Caki2 (cell line): ENCODE measurements around the gene ZBTB20. TPM values are rescaled to one million over a fixed set of nuclear protein-coding genes. Genes with fewer than 3 reads are reported as not detected.

Source experiments
- DNase-seq: peaks from one replicate; pipeline ENCODE4 v3.0.0-alpha.2; 2015; ENCODE audit warnings: low read depth
- in situ Hi-C: cut with HindIII; loops from 2 replicates; pipeline ENCODE4 v1.10.0; 2016; ENCODE audit warnings: low sequenced_read_pairs, low pct_unique_long_range_greater_than_20kb, mixed read lengths
- total RNA-seq: library from RNA; depleted of rRNA; stranded (reverse); fragments of >200 nt; shearing (Covaris generic); gene quantifications from 2 replicates; pipeline ENCODE4 v1.2.3, GENCODE V29; 2014; ENCODE audit warnings: low replicate concordance

ZBTB20 gene
- total RNA-seq, 1 experiment from 2014 or later = 10.0 TPM

GRCh38 chr3:114659109-114660061, 487.7 kb downstream of the ZBTB20 start:
- in situ Hi-C loops = no loop called here
- DNase-seq = no peak

- DNase-seq = no peak
- in situ Hi-C loops = no loop called here
Measured at GRCh38 chr3:114651555-114651954, 495.5 kb downstream of the ZBTB20 start.

GRCh38 chr3:114650808-114651207, 496.3 kb downstream of the ZBTB20 start:
- peak; percentile 3 for DNase-seq
- in situ Hi-C loops = no loop called here

- peak; percentile 4 for DNase-seq
- in situ Hi-C loops = no loop called here
Measured at GRCh38 chr3:114649331-114649730, 497.8 kb downstream of the ZBTB20 start.

GRCh38 chr3:114646526-114646925, 500.6 kb downstream of the ZBTB20 start:
- in situ Hi-C loops = no loop called here

GRCh38 chr3:114645392-114645791, 501.7 kb downstream of the ZBTB20 start:
- in situ Hi-C loops = no loop called here
- no peak for DNase-seq

More at GRCh38 chr3:114646526-114646925, 500.6 kb downstream of the ZBTB20 start:
- no peak for DNase-seq

- DNase-seq = no peak
- in situ Hi-C loops = no loop called here
Measured at GRCh38 chr3:114644367-114644766, 502.7 kb downstream of the ZBTB20 start.

GRCh38 chr3:114642951-114643741, 503.9 kb downstream of the ZBTB20 start:
- in situ Hi-C loops = no loop called here
- DNase-seq = no peak

GRCh38 chr3:114640126-114640525, 507.0 kb downstream of the ZBTB20 start:
- in situ Hi-C loops = no loop called here
- DNase-seq = no peak

GRCh38 chr3:114639171-114639570, 507.9 kb downstream of the ZBTB20 start:
- no peak for DNase-seq
- in situ Hi-C loops = no loop called here

- in situ Hi-C loops = no loop called here
Measured at GRCh38 chr3:114635878-114636277, 511.2 kb downstream of the ZBTB20 start.

GRCh38 chr3:114634635-114635034, 512.5 kb downstream of the ZBTB20 start:
- DNase-seq = no peak
- in situ Hi-C loops = no loop called here

More at GRCh38 chr3:114635878-114636277, 511.2 kb downstream of the ZBTB20 start:
- DNase-seq = no peak

GRCh38 chr3:114632757-114633424, 514.2 kb downstream of the ZBTB20 start:
- in situ Hi-C loops = no loop called here
- no peak for DNase-seq

GRCh38 chr3:114627770-114628169, 519.3 kb downstream of the ZBTB20 start:
- in situ Hi-C loops = no loop called here
- DNase-seq = no peak

- DNase-seq = no peak
- in situ Hi-C loops = no loop called here
Measured at GRCh38 chr3:114626751-114627150, 520.3 kb downstream of the ZBTB20 start.

- in situ Hi-C loops = no loop called here
- peak; percentile 85 for DNase-seq
Measured at GRCh38 chr3:114624571-114625181, 522.4 kb downstream of the ZBTB20 start.

- in situ Hi-C loops = no loop called here
- DNase-seq = peak; percentile 65
Measured at GRCh38 chr3:114624047-114624445, 523.0 kb downstream of the ZBTB20 start.

GRCh38 chr3:114623420-114624046, 523.6 kb downstream of the ZBTB20 start:
- in situ Hi-C loops = no loop called here
- peak; percentile 54 for DNase-seq
